ENCODE data around the gene ERICH6.
"Not testable (repeated sequence)": the region's sequence is repeated elsewhere in the genome, so short reads cannot be mapped to it uniquely, and the experiment has no call there.

ERICH6 gene

DNA sequence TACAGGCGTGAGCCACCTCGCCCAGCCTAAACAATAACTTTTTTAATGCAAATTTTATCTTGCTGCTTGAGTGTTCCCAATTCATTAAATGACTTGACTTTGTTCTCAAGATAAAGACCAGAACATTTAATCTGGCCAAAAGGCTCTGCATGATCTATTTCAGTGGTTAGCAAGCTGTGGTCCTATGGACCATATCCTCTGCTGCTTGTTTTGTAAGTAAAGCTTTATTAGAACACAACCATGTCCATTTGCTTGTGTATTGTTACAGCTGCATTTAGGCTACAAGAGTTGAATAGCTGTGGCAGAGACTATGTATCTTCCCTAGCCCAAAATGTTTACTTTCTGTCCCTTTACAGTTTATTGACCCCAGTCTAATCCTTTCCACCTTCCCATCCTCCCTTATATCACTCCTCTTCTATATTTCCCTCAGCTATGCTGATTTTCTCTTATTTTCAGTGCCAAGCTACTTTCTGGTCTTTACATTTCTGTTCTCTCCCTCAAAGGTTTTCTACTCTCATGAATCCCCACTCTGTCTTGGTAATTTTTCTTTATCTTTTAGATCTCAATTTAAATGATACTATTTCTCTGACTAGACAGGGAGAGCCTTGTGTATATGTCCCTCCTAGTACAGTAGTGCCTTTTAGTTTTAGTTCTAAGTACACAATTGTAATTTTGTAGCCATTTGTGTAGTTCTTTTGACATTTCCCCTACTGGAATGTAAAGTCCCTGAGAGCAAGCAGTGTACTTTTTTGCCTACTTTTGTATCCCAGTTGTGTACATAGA, 77.4 kb downstream of the ERICH6 start:
- H3K27ac ChIP-seq (ENCODE audit: low read length): no peak overlapping the region
- no peak overlapping the region for H3K4me2 ChIP-seq (ENCODE audit: low read length)
- H3K4me1 ChIP-seq (ENCODE audit: low read length): no peaks in the 10 kb centered on the region
- H3K27me3 ChIP-seq (ENCODE audit: low read depth, low read length): no peaks in the 10 kb centered on the region
- H4K20me1 ChIP-seq (ENCODE audit: insufficient read depth, low read length): peaks cover 19% of the 10 kb centered on the region
- H3K79me2 ChIP-seq (ENCODE audit: low read length): peaks cover 33% of the 10 kb centered on the region
- H3K4me3 ChIP-seq (ENCODE audit: low read length): no peak overlapping the region
- H3K9me3 ChIP-seq (ENCODE audit: insufficient read depth, low read length): no peaks in the 10 kb centered on the region
- H2AFZ ChIP-seq (ENCODE audit: low read depth, low read length): no peak overlapping the region
- H3K9ac ChIP-seq (ENCODE audit: low read length): no peak overlapping the region
- peaks cover 32% of the 10 kb centered on the region for H3K36me3 ChIP-seq (replicated peaks; ENCODE audit: low read depth, low read length)
- TF ChIP-seq, protein P1, sequence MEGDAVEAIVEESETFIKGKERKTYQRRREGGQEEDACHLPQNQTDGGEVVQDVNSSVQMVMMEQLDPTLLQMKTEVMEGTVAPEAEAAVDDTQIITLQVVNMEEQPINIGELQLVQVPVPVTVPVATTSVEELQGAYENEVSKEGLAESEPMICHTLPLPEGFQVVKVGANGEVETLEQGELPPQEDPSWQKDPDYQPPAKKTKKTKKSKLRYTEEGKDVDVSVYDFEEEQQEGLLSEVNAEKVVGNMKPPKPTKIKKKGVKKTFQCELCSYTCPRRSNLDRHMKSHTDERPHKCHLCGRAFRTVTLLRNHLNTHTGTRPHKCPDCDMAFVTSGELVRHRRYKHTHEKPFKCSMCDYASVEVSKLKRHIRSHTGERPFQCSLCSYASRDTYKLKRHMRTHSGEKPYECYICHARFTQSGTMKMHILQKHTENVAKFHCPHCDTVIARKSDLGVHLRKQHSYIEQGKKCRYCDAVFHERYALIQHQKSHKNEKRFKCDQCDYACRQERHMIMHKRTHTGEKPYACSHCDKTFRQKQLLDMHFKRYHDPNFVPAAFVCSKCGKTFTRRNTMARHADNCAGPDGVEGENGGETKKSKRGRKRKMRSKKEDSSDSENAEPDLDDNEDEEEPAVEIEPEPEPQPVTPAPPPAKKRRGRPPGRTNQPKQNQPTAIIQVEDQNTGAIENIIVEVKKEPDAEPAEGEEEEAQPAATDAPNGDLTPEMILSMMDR (IDR thresholded peaks at IDR 0.05; ENCODE audit: low read depth, low read length): no peak
- TF ChIP-seq EZH2phosphoT487 (IDR thresholded peaks at IDR 0.05; ENCODE audit: low read depth): no peak

DNA sequence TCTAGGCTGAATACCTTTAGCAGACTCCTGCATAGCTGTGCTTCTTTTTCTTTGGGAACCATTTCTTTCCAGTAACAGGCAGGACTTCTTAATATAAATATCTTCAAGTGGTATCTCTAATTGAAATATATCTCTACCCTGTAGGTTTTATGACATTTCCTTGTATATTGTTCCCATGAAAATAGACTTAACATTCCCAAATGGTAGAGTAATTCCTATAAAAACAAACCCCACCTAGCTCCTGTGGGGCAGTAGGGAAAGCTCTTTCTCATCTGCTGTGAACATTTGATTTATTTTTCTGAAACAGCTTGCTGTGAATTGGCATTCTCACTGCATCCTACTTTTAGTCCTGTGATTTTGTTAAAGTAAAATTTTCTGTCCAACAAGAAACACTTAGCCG, 79.8 kb downstream of the ERICH6 start:
- TF ChIP-seq EZH2phosphoT487 (IDR thresholded peaks at IDR 0.05; ENCODE audit: low read depth): no peak
- TF ChIP-seq, protein P1 (IDR thresholded peaks at IDR 0.05; ENCODE audit: low read depth, low read length): no peak
- Histone ChIP-seq H3K9me3 (ENCODE audit: insufficient read depth, low read length) (no peaks in the 10 kb centered on the region), H3K27me3 (ENCODE audit: low read depth, low read length) (no peaks in the 10 kb centered on the region), H3K27ac (ENCODE audit: low read length) (no peak overlapping the region), H3K36me3 (replicated peaks; ENCODE audit: low read depth, low read length) (peaks cover 26% of the 10 kb centered on the region), H2AFZ (ENCODE audit: low read depth, low read length) (no peak overlapping the region), H3K4me3 (ENCODE audit: low read length) (no peak overlapping the region), H3K4me1 (ENCODE audit: low read length) (no peaks in the 10 kb centered on the region; the same call in 1 of the 2 replicates), H3K9ac (ENCODE audit: low read length) (no peak overlapping the region), H3K4me2 (ENCODE audit: low read length) (no peak overlapping the region), H4K20me1 (ENCODE audit: insufficient read depth, low read length) (peaks cover 35% of the 10 kb centered on the region), H3K79me2 (ENCODE audit: low read length) (peaks cover 57% of the 10 kb centered on the region)

DNA sequence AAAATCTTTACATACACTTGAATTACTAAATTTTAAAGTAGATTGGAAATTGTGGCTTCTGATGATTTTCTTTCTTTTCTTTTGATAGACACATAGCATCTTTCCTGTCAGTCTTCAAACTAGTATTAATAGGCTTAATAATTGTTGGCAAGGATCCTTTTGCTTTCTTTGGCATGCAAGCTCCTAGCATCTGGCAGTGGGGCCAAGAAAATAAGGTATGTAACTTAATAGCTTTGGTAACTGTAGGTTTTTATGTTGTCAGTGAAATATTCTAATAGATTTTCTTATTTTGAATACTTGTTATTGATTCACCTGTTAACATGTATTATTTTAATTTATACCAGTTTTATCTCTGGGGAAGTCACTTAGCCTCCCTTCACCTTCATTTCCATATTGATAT, 80.8 kb downstream of the ERICH6 start:
- H3K27ac ChIP-seq (ENCODE audit: low read length); H3K9ac ChIP-seq (ENCODE audit: low read length); H3K27me3 ChIP-seq (ENCODE audit: low read depth, low read length); H3K9me3 ChIP-seq (ENCODE audit: insufficient read depth, low read length); H3K4me3 ChIP-seq (ENCODE audit: low read length); H3K4me1 ChIP-seq (ENCODE audit: low read length); H2AFZ ChIP-seq (ENCODE audit: low read depth, low read length); H3K4me2 ChIP-seq (ENCODE audit: low read length): not testable (repeated sequence)
- H3K79me2 ChIP-seq (ENCODE audit: low read length): peaks cover 67% of the 10 kb centered on the region
- peaks cover 29% of the 10 kb centered on the region for H3K36me3 ChIP-seq (replicated peaks; ENCODE audit: low read depth, low read length)
- peaks cover 45% of the 10 kb centered on the region for H4K20me1 ChIP-seq (ENCODE audit: insufficient read depth, low read length)

DNA sequence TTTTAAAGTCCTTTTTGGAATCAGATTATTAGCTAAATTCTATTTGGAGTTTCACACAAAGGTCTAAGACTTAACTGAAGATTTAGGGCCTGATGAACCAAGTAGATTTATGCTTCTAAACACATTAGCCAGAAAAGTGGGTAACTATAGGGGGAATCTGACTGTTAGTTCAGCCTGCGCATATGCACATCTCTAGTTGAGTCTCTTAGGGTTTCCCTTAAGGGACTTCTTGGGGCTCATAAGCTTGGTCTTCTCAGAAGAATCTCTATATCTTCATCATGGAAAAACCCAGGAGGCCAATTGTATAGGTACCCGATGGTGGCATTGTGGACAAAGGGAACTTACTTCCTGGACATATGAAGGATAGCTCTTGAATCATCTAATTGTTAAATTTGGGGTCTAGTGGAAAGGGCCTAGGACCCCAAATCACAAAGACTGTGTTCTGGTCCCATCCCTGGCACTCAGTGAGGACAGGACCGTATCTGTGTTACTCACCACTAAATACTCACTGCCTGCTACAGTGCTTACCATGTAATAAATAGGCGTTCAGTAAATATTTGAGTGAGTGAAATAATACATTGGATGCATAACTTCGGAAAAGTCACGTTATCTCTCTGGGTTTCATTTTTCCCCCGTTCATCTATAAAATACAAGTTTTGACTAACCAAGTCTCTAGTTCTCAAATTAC, 83.6 kb downstream of the ERICH6 start:
- H3K4me1 ChIP-seq (ENCODE audit: low read length): no peaks in the 10 kb centered on the region; the same call in 1 of the 2 replicates
- no peak overlapping the region for H2AFZ ChIP-seq (ENCODE audit: low read depth, low read length)
- H3K4me2 ChIP-seq (ENCODE audit: low read length): no peak overlapping the region
- TF ChIP-seq EZH2phosphoT487 (IDR thresholded peaks at IDR 0.05; ENCODE audit: low read depth): no peak
- TF ChIP-seq, protein P1 (IDR thresholded peaks at IDR 0.05; ENCODE audit: low read depth, low read length): no peak
- no peak overlapping the region for H3K4me3 ChIP-seq (ENCODE audit: low read length)
- H3K9ac ChIP-seq (ENCODE audit: low read length): no peak overlapping the region
- peaks cover 55% of the 10 kb centered on the region for H4K20me1 ChIP-seq (ENCODE audit: insufficient read depth, low read length)
- no peak overlapping the region for H3K27ac ChIP-seq (ENCODE audit: low read length)
- peaks cover 18% of the 10 kb centered on the region for H3K36me3 ChIP-seq (replicated peaks; ENCODE audit: low read depth, low read length)
- H3K79me2 ChIP-seq (ENCODE audit: low read length): peaks cover 80% of the 10 kb centered on the region
- H3K27me3 ChIP-seq (ENCODE audit: low read depth, low read length): no peaks in the 10 kb centered on the region
- no peaks in the 10 kb centered on the region for H3K9me3 ChIP-seq (ENCODE audit: insufficient read depth, low read length)

Data from OCI-LY3 (cell line).